Endothelial cell of umbilical vein (primary cell): ENCODE data around the gene INHBB. TPM values are rescaled to one million over a fixed set of nuclear protein-coding genes. Genes with fewer than 3 reads are reported as not detected.

Experiments
- BruUV-seq: library from RNA; stranded (reverse); fragments of 400-500 nt; replicated peaks from 2 replicates; lab custom pipeline; 2021; lab: Mats Ljungman, UMichigan
- CTCF ChIA-PET: fragments of 300-600, 350-600 bp; sonication (Branson Sonifier 250); formaldehyde crosslinking; loops from one replicate; lab custom pipeline; 2021; ENCODE audit warnings: antibody characterized with exemption, inconsistent platforms; lab: Charles Lee
- POLR2A ChIA-PET: fragments of 300-600, 350-600 bp; sonication (Branson Sonifier 250); formaldehyde crosslinking; loops from one replicate; lab custom pipeline; 2021; ENCODE audit warnings: antibody characterized with exemption, inconsistent platforms; lab: Charles Lee
- DNase-seq: peaks from one replicate; pipeline ENCODE4 v3.0.0-alpha.2; 2011; ENCODE audit warnings: low read depth, low spot score
- FAIRE-seq: peaks from 2 replicates; lab custom pipeline; 2011; peaks lifted over from hg19 to GRCh38; lab: Jason Lieb, UNC
- H2AFZ ChIP-seq: 2 replicates; pipeline ENCODE4 v1.6.0; 2012; ENCODE audit warnings: low read depth, low read length, control low read depth, inconsistent platforms
- H3K27ac ChIP-seq: 2 replicates; pipeline ENCODE4 v1.5.1; 2011; ENCODE audit warnings: low read depth, mild to moderate bottlenecking, control low read depth, low read length, moderate library complexity; ENCODE audit not compliant: insufficient read depth
- H3K27me3 ChIP-seq, 2 experiments: 2 replicates each; pipeline versions ENCODE4 v1.6.0 to v1.6.1; 2011; ENCODE audit warnings: low read length in 2 of 2, mixed read lengths in 1 of 2; ENCODE audit not compliant: control insufficient read depth in 2 of 2, insufficient read depth in 2 of 2
- H3K36me3 ChIP-seq, 2 experiments: 2 replicates in 1 of 2; 3 replicates in 1 of 2; pipeline ENCODE4 v1.5.1; 2011; ENCODE audit warnings: low read length in 2 of 2, mild to moderate bottlenecking in 1 of 2, moderate library complexity in 1 of 2; ENCODE audit not compliant: control insufficient read depth in 2 of 2, insufficient read depth in 2 of 2; ENCODE audit errors: extremely low read depth in 1 of 2
- H3K4me1 ChIP-seq: 3 replicates; pipeline ENCODE4 v1.5.1; 2011; ENCODE audit warnings: mild to moderate bottlenecking, low read length; ENCODE audit not compliant: control insufficient read depth, insufficient read depth; ENCODE audit errors: extremely low read depth
- H3K4me2 ChIP-seq: 2 replicates; pipeline ENCODE4 v1.6.1; 2011; ENCODE audit warnings: low read length, control low read depth, mixed read lengths; ENCODE audit not compliant: insufficient read depth
- H3K4me3 ChIP-seq, 3 experiments: fragments of 200-600 bp in 1 of 3; sonication (generic), shearing (Covaris generic) in 1 of 3; replicated peaks in 1 of 3; 2 replicates each; pipeline ENCODE4 v1.5.1; 2011 to 2016; ENCODE audit warnings: control low read depth in 3 of 3, low read length in 3 of 3, mild to moderate bottlenecking in 2 of 3, inconsistent platforms in 1 of 3, low read depth in 1 of 3, moderate library complexity in 1 of 3; ENCODE audit not compliant: insufficient read depth in 1 of 3
- H3K79me2 ChIP-seq: 2 replicates; pipeline ENCODE4 v1.6.0; 2012; ENCODE audit warnings: low read length, inconsistent platforms; ENCODE audit not compliant: control insufficient read depth, insufficient read depth
- H3K9ac ChIP-seq: replicated peaks from 2 replicates; pipeline ENCODE3; 2011; ENCODE audit warnings: low read length, control low read depth; ENCODE audit not compliant: insufficient read depth; ENCODE audit errors: extremely low read depth
- H3K9me1 ChIP-seq: replicated peaks from 3 replicates; pipeline ENCODE4 v1.6.0; 2011; ENCODE audit warnings: mild to moderate bottlenecking, low read length; ENCODE audit not compliant: control insufficient read depth, insufficient read depth; ENCODE audit errors: extremely low read depth
- H3K9me3 ChIP-seq: replicated peaks from 2 replicates; pipeline ENCODE4 v1.5.1; 2012; ENCODE audit warnings: low read length, inconsistent platforms; ENCODE audit not compliant: control insufficient read depth, insufficient read depth
- H4K20me1 ChIP-seq: replicated peaks from 2 replicates; pipeline ENCODE3; 2011; ENCODE audit warnings: mild to moderate bottlenecking, low read length; ENCODE audit not compliant: control insufficient read depth, insufficient read depth; ENCODE audit errors: extremely low read depth
- EZH2 ChIP-seq: IDR thresholded peaks from 2 replicates; pipeline ENCODE4 v1.6.1; 2012; ENCODE audit warnings: borderline replicate concordance, low read depth, mild to moderate bottlenecking, moderate library complexity, low read length, inconsistent platforms; ENCODE audit not compliant: severe bottlenecking
- FOS ChIP-seq: IDR thresholded peaks from 2 replicates; pipeline ENCODE4 v1.6.1; 2011; ENCODE audit warnings: mild to moderate bottlenecking, low read length, moderate library complexity, borderline replicate concordance; ENCODE audit not compliant: insufficient read depth
- GATA2 ChIP-seq: IDR thresholded peaks from 2 replicates; pipeline ENCODE4 v1.7.0; 2011; ENCODE audit warnings: low read depth, mild to moderate bottlenecking, moderate library complexity, mixed read lengths, low read length; ENCODE audit not compliant: insufficient read length, insufficient read depth
- JUN ChIP-seq: IDR thresholded peaks from 2 replicates; pipeline ENCODE4 v1.6.1; 2011; ENCODE audit warnings: borderline replicate concordance, low read depth; ENCODE audit not compliant: insufficient read length, insufficient read depth
- MYC ChIP-seq: IDR thresholded peaks from one replicate; pipeline ENCODE4 v1.6.1; 2011; ENCODE audit warnings: mild to moderate bottlenecking, low read depth, low read length
- POLR2A ChIP-seq: IDR thresholded peaks from 2 replicates; pipeline ENCODE4 v1.6.1; 2012; ENCODE audit warnings: low read depth, mild to moderate bottlenecking, control low read depth, low read length
- POLR2AphosphoS5 ChIP-seq: IDR thresholded peaks from 2 replicates; pipeline ENCODE4 v1.6.1; 2012; ENCODE audit warnings: low read depth, mild to moderate bottlenecking, control low read depth, low read length, moderate library complexity; ENCODE audit not compliant: insufficient read depth
- dilution Hi-C: fragments of 300-500 bp; cut with MboI; formaldehyde crosslinking; loops from one replicate; pipeline ENCODE4 v1.15.0; 2019; ENCODE audit warnings: low sequenced_read_pairs; ENCODE audit not compliant: extremely low pct_ligation_motif_present
- intact Hi-C: fragments of 100-400 bp; cut with micrococcal nuclease; formaldehyde crosslinking; loops from one replicate; pipeline ENCODE4 v1.10.0; 2022
- polyA plus RNA-seq, 4 experiments: library from polyadenylated mRNA; depleted of rRNA in 3 of 4; stranded (reverse) in 3 of 4; unstranded in 1 of 4; fragments of >200 nt; gene quantifications; 2 replicates each; pipeline versions ENCODE4 v1.2.1 to v1.2.3, GENCODE V29; 2011 to 2012; ENCODE audit warnings: missing spikeins in 1 of 4
- total RNA-seq: library from RNA; stranded (reverse); gene quantifications from 2 replicates; pipeline ENCODE4 v1.2.3, GENCODE V29; 2021
- TF ChIP-seq, protein P1 (sequence below), 2 donors: IDR thresholded peaks; 1 replicate in 1 of 2; 2 replicates in 1 of 2; pipeline ENCODE4 v1.5.1; 2011; ENCODE audit warnings: low read length in 2 of 2, mild to moderate bottlenecking in 2 of 2, moderate library complexity in 2 of 2, control low read depth in 1 of 2, inconsistent platforms in 1 of 2, low read depth in 1 of 2; ENCODE audit not compliant: insufficient read depth in 1 of 2; ENCODE audit errors: extremely low read depth in 1 of 2
- TF ChIP-seq, protein P2 (sequence below): IDR thresholded peaks from 2 replicates; pipeline ENCODE4 v1.6.1; 2011; ENCODE audit not compliant: insufficient read depth, insufficient read length

Gene INHBB
- total and polyA plus RNA-seq, 2 donors (not counting 3 experiments of a cell fraction or from before 2014, with no cell fraction given) = 0.11 to 1.8 TPM

DNA sequence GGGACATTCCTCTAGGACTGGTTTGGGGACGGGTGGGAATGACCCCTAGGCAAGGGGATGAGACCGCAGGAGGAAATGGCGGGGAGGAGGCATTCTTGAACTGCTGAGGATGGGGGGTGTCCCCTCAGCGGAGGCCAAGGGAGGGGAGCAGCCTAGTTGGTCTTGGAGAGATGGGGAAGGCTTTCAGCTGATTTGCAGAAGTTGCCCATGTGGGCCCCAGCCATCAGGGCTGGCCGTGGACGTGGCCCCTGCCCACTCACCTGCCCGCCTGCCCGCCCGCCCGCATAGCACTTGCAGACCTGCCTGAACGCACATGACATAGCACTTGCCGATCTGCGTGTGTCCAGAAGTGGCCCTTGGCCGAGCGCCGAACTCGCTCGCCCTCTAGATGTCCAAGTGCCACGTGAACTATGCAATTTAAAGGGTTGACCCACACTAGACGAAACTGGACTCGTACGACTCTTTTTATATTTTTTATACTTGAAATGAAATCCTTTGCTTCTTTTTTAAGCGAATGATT lies 4.9 kb downstream of the INHBB start:
- DNase-seq (no peak), FAIRE-seq (no peak)
- H3K9me1 ChIP-seq = no peaks in the 10 kb centered on the region
- no peaks in the 10 kb centered on the region for H3K4me1 ChIP-seq
- H3K27me3 ChIP-seq = peaks cover 28 to 32% of the 10 kb centered on the region in 2 experiments
- ChIA-PET POLR2A (no interaction called here), CTCF (no interaction called here)
- intact Hi-C loops (no loop called here), dilution Hi-C loops (no loop called here)
- TF ChIP-seq, protein P1, sequence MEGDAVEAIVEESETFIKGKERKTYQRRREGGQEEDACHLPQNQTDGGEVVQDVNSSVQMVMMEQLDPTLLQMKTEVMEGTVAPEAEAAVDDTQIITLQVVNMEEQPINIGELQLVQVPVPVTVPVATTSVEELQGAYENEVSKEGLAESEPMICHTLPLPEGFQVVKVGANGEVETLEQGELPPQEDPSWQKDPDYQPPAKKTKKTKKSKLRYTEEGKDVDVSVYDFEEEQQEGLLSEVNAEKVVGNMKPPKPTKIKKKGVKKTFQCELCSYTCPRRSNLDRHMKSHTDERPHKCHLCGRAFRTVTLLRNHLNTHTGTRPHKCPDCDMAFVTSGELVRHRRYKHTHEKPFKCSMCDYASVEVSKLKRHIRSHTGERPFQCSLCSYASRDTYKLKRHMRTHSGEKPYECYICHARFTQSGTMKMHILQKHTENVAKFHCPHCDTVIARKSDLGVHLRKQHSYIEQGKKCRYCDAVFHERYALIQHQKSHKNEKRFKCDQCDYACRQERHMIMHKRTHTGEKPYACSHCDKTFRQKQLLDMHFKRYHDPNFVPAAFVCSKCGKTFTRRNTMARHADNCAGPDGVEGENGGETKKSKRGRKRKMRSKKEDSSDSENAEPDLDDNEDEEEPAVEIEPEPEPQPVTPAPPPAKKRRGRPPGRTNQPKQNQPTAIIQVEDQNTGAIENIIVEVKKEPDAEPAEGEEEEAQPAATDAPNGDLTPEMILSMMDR (IDR thresholded peaks at IDR 0.05; ENCODE audit: extremely low read depth in 1 of 2, insufficient read depth in 1 of 2, low read depth in 1 of 2, low read length in 2 of 2) = no peak
- TF ChIP-seq, protein P2, sequence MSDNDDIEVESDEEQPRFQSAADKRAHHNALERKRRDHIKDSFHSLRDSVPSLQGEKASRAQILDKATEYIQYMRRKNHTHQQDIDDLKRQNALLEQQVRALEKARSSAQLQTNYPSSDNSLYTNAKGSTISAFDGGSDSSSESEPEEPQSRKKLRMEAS = no peak
- TF ChIP-seq GATA2 (no peak), FOS (no peak), POLR2AphosphoS5 (no peak), JUN (no peak), MYC (no peak), EZH2 (no peak), POLR2A (no peak)
- no peak overlapping the region for H3K4me2 ChIP-seq
- H3K27ac ChIP-seq = no peak overlapping the region
- H2AFZ ChIP-seq = no peak overlapping the region
- no peaks in the 10 kb centered on the region for H3K79me2 ChIP-seq
- H3K4me3 ChIP-seq = no peak overlapping the region
- no TSS peak for BruUV-seq
- no peaks in the 10 kb centered on the region for H3K9me3 ChIP-seq
- H4K20me1 ChIP-seq = no peaks in the 10 kb centered on the region
- H3K36me3 ChIP-seq = no peaks in the 10 kb centered on the region
- no peak overlapping the region for H3K9ac ChIP-seq
